SK-N-MC (cell line): ENCODE results near the gene EAPP.

Source experiments
- EZH2 ChIP-seq: fragments of 200-600 bp; sonication (generic); IDR thresholded peaks from one replicate; pipeline ENCODE4 v1.6.1; 2017; ENCODE audit warnings: antibody characterized with exemption
- POLR2AphosphoS5 ChIP-seq: IDR thresholded peaks from 2 replicates; pipeline ENCODE4 v1.6.1; 2012; ENCODE audit warnings: mild to moderate bottlenecking, low read depth, low read length, borderline replicate concordance

DNA sequence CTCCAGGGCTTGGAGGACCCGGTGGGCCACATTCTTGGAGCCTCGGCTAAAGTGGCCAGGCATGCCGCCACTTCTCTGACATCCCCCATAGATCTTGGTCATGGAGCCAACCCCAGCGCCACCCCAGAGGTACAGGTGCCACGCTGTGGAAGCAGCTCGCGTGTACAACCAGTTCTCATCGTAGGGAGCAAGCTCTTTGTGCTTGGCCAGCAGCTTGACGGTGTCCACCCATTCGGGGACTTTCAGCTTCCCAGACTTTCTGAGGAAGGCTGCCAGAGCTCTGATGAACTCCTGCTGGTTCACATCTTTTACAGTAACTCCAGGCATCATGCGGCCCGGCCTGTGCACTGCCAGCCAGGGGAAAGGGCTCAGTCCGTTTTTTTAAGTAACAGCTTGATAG, 29.3 kb upstream of the EAPP start:
- TF ChIP-seq POLR2AphosphoS5 (no peak), EZH2 (no peak)
